AG09319 (cell line): ENCODE measurements around the gene SLC24A3.
A peak's percentile ranks its signal among the peaks of the same experiment; 100 is the strongest.

Experiments
- DNase-seq: peaks from one replicate; pipeline ENCODE4 v3.0.0-alpha.2; 2010; ENCODE audit warnings: low read depth; ENCODE audit errors: extremely low read depth
- TF ChIP-seq, protein P1 (sequence below): IDR thresholded peaks from 2 replicates; pipeline ENCODE4 v1.5.1; 2011; ENCODE audit warnings: low read depth, mild to moderate bottlenecking, inconsistent platforms, low read length, moderate library complexity

Gene SLC24A3

DNA sequence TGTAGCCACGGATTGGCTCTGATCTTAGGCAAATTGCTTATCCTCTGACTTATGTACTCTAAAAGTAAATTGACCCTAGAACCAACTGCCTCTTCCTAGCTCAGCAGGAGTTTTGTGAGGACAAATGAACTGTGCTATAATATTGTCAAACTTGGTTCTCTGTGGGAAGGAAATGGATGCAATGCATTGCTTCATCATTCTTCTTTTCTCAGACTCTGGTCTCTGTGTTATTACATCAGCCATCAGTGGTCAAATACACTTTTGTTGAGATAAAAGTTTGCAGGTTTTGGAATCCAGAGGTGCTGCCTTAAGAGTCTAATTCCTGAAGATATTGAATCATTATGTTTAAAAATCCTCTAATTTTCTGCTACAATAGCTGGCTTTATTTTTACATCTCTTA lies 64.9 kb downstream of the SLC24A3 start:
- TF ChIP-seq, protein P1, sequence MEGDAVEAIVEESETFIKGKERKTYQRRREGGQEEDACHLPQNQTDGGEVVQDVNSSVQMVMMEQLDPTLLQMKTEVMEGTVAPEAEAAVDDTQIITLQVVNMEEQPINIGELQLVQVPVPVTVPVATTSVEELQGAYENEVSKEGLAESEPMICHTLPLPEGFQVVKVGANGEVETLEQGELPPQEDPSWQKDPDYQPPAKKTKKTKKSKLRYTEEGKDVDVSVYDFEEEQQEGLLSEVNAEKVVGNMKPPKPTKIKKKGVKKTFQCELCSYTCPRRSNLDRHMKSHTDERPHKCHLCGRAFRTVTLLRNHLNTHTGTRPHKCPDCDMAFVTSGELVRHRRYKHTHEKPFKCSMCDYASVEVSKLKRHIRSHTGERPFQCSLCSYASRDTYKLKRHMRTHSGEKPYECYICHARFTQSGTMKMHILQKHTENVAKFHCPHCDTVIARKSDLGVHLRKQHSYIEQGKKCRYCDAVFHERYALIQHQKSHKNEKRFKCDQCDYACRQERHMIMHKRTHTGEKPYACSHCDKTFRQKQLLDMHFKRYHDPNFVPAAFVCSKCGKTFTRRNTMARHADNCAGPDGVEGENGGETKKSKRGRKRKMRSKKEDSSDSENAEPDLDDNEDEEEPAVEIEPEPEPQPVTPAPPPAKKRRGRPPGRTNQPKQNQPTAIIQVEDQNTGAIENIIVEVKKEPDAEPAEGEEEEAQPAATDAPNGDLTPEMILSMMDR = no peak

DNA sequence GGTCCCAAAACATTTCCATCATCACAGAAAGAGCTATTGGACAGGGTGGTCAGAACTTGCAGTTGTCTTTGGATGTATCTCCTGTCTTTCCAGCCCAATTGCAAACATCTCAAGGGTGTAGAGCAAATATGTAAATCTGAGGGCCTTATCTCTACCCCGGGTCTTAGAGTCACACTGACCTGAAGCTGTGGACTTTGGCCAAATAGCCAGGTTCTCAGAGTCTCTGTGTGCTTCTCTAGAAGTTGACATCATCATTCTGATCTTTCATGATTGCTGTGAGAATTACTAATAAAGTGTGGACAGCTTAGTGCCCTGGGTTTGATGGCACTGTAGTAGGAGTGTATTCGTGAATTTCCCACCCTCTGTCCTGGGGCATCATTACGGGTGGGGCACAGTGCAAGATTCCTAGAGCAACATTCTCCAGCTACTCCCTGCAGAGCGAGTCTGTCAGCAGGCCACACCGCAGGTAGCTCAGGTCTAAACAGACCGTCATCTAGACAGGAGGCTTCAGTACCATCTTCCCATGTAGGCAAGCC lies 71.1 kb downstream of the SLC24A3 start:
- DNase-seq = no peak
- TF ChIP-seq, protein P1 = no peak

More for the DNA sequence above, 64.9 kb downstream of the SLC24A3 start:
- peak; percentile 18 for DNase-seq

DNA sequence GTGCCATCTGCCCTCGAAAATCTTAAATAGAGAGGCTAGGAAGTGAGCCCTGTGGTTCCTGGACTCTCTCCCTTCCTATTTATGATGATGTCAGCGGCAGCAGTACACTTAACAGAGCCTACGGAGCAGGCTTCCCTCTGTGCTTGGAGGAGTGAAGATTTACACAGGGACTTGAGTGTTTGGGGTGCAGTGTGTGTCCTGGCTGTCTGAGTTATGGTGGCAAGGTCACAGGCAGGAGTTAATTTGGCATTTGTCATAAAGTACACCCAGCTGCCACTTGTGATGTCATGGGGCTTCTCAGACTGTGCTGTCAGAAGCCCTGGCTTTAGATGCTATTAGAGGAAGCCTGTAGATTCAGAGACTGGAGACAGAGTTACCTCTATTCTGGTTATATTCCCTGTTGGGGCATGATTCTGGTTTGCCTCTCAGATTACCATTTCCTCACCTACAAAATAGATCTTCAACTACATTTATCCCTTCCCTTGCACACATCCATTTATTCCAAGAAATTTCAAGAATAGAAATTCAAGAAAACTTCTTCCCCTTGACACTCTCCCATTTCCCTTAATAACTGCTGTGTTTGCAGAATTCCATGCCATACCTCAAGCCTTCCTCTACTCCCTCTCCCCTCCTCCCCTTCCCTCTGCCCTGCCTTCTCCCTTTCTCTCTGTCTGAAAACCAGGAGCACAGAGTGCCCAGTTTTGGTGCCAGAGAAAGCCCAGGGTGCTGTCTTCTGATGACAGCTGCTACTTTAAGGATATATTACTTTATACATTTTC lies 72.1 kb downstream of the SLC24A3 start:
- no peak for DNase-seq
- TF ChIP-seq, protein P1 = no peak

DNA sequence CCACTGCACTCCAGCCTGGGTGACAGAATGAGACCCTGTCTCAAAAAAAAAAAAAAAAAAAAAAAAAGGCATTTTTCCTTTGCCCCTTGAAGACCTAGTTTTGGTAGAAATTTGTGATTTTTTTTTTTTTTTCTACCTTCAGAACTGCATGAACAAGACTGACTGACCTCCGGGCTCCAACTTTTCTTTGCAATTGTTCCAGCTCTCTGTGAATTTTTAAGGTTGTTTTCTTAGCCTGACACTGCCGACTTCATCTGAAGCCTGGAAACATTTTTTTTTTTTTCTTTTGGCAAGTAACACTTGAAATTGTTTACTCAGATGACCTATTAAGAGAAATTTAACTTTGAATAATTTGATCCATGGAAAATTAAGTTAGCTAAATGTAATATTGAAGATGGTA lies 73.0 kb downstream of the SLC24A3 start:
- TF ChIP-seq, protein P1 = no peak

GRCh38 chr20:19288061-19288460 lies 75.6 kb downstream of the SLC24A3 start:
- no peak for DNase-seq
- TF ChIP-seq, protein P1 = no peak

More for the DNA sequence above, 73.0 kb downstream of the SLC24A3 start:
- no peak for DNase-seq

- TF ChIP-seq, protein P1 = no peak
- no peak for DNase-seq
Observed at GRCh38 chr20:19288636-19289035, 76.2 kb downstream of the SLC24A3 start.

- TF ChIP-seq, protein P1 = no peak
- no peak for DNase-seq
Observed at GRCh38 chr20:19289451-19289850, 77.0 kb downstream of the SLC24A3 start.
